Rectal smooth muscle tissue (tissue), 1 donor: ENCODE measurements around the gene OMG.
"Not testable (repeated sequence)": the region's sequence is repeated elsewhere in the genome, so short reads cannot be mapped to it uniquely, and the experiment has no call there.

ENCODE experiments used
- H3K27ac ChIP-seq: one replicate; pipeline ENCODE4 v1.7.0; 2013; ENCODE audit warnings: low read depth, low read length, inconsistent platforms
- H3K27me3 ChIP-seq: one replicate; pipeline ENCODE4 v1.7.0; 2013; ENCODE audit warnings: low read length; ENCODE audit not compliant: control insufficient read depth, insufficient read depth
- H3K36me3 ChIP-seq: one replicate; pipeline ENCODE4 v1.7.0; 2013; ENCODE audit warnings: low read length; ENCODE audit not compliant: control insufficient read depth, insufficient read depth
- H3K4me1 ChIP-seq: one replicate; pipeline ENCODE4 v1.7.0; 2013; ENCODE audit warnings: low read length; ENCODE audit not compliant: control insufficient read depth, insufficient read depth
- H3K4me3 ChIP-seq: one replicate; pipeline ENCODE4 v1.7.0; 2013; ENCODE audit warnings: low read length
- H3K9ac ChIP-seq: one replicate; pipeline ENCODE4 v1.7.0; 2013; ENCODE audit warnings: low read length

Gene OMG, protein sequence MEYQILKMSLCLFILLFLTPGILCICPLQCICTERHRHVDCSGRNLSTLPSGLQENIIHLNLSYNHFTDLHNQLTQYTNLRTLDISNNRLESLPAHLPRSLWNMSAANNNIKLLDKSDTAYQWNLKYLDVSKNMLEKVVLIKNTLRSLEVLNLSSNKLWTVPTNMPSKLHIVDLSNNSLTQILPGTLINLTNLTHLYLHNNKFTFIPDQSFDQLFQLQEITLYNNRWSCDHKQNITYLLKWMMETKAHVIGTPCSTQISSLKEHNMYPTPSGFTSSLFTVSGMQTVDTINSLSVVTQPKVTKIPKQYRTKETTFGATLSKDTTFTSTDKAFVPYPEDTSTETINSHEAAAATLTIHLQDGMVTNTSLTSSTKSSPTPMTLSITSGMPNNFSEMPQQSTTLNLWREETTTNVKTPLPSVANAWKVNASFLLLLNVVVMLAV

DNA sequence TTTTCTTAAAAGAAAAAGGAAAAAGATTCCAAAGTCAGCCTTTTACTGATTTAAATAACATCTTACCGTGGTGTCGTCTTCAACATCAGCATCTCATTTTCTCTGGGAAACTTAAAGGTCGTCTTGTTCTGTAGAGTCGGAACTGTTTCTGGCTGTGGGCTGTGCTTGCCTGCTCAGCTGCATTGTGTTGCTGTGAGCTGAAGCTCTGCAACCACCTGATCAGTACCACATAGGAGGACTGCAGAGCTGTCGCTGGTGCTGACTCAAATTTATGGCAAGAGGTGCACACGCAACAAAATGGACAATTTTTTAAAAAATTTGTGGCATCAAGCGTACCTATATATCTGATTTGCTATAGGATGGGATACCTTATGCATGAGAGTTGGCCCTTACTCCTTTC, at the start of gene OMG:
Gene OMG (minus strand): TSS at position 150 of the 400 bp plus-strand sequence. CDS start 908 bp downstream, outside the sequence.
- H3K36me3 ChIP-seq, result no peaks in the 10 kb centered on the region
- H3K27ac ChIP-seq, result no peak within 1 kb of the TSS
- no peak within 1 kb of the TSS for H3K4me3 ChIP-seq
- no peak within 1 kb of the TSS for H3K9ac ChIP-seq
- no peaks in the 10 kb centered on the region for H3K27me3 ChIP-seq
- H3K4me1 ChIP-seq, result no peaks in the 10 kb centered on the region

DNA sequence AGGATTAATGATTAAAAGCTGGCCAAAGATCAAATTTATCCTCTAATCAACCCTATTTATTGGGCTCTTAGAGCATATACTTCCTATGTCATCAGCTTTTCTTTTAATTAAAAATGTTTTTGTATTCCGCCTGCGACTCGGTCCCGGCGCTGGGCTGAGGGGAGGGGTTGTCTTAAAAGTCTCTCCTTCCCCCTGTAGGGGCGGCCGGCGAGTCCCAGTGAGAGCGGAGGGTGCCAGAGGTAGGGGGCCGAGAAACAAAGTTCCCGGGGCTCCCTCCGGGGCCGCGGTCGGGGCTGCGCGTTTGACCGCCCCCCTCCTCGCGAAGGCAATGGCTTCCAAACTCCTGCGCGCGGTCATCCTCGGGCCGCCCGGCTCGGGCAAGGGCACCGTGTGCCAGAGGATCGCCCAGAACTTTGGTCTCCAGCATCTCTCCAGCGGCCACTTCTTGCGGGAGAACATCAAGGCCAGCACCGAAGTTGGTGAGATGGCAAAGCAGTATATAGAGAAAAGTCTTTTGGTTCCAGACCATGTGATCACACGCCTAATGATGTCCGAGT, 48.2 kb upstream of the OMG start:
- H3K27ac ChIP-seq, H3K4me1 ChIP-seq, H3K4me3 ChIP-seq, H3K36me3 ChIP-seq, H3K9ac ChIP-seq, H3K27me3 ChIP-seq: not testable (repeated sequence)

DNA sequence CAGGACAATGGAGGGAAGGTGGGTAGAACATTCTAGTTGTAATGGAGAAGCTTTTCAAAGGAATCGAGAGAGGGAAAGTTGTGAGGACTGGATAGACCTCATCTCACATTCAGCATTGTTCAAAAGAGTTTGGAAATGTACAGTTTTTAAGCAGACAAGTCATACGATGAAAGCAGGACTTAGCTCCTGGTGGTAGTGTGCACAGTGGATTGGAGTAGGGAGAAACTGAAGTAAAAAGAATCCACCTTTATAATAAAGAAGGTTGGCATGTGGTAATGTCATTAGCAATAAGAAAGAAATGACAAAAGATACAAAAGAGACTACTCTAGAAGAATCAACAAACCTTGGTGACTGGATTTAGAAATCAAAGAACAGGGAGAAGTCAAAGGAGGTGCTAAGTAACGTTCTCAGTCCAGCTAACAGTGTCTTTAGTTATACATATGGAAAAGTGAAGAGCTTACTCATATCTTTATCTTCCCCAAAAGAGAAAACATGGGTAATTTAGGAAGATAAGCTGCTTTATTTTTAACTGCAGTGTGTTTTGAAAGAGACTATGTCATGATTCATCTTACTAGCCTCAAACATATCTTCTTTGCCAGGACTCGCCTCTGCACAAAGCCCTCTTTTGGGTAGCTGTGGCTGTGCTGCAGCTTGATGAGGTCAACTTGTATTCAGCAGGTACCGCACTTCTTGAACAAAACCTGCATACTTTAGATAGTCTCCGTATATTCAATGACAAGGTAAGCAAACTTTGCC, 43.0 kb upstream of the OMG start:
- H3K9ac ChIP-seq, result no peak overlapping the region

DNA sequence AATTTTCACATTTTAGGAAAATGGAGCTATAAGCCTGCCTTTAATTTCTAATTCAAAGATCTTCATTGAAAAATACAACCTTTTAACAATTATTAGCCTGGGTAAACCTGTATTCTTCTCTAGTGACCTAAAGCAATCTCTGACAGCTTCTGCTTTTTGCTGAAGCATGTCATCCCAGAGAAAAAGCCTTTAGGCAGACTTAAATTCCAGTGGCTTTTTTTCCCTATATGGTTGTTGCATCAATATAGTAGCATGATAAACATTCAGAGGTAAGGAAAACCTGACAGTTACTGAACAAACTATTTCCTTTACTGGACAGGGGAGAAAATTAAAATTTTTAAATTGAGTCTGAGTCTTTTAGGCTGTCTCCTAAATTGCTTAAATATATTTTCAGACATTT, 32.2 kb upstream of the OMG start:
- H3K36me3 ChIP-seq, result peaks cover 5% of the 10 kb centered on the region
- no peak overlapping the region for H3K9ac ChIP-seq
- H3K27me3 ChIP-seq, result no peaks in the 10 kb centered on the region
- no peaks in the 10 kb centered on the region for H3K4me1 ChIP-seq
- H3K4me3 ChIP-seq, result no peak overlapping the region
- no peak overlapping the region for H3K27ac ChIP-seq

More for the DNA sequence above, 43.0 kb upstream of the OMG start:
- H3K27ac ChIP-seq, result no peak overlapping the region
- no peak overlapping the region for H3K4me3 ChIP-seq
- no peaks in the 10 kb centered on the region for H3K4me1 ChIP-seq
- peaks cover 5% of the 10 kb centered on the region for H3K36me3 ChIP-seq
- H3K27me3 ChIP-seq, result no peaks in the 10 kb centered on the region

DNA sequence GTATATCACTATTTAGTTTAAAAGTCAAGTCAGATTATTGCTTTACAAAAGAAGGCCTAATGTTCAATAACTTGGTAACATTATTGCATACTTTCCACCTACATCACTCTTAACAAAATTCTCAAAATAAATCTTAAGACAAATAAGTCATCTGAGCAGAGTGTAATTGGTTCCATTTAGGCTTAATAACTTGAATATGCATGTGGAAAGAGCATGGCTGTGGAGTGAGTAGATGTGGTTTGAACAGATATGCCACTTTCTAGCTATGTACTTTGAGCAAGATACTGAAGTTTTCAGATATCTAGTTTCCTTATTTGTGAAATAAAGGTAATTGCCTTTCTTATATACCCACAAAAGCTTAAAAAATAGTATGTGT, 31.1 kb upstream of the OMG start:
- Histone ChIP-seq H3K27me3 (no peaks in the 10 kb centered on the region), H3K4me3 (no peak overlapping the region), H3K4me1 (no peaks in the 10 kb centered on the region), H3K9ac (no peak overlapping the region), H3K36me3 (peaks cover 5% of the 10 kb centered on the region), H3K27ac (no peak overlapping the region)

DNA sequence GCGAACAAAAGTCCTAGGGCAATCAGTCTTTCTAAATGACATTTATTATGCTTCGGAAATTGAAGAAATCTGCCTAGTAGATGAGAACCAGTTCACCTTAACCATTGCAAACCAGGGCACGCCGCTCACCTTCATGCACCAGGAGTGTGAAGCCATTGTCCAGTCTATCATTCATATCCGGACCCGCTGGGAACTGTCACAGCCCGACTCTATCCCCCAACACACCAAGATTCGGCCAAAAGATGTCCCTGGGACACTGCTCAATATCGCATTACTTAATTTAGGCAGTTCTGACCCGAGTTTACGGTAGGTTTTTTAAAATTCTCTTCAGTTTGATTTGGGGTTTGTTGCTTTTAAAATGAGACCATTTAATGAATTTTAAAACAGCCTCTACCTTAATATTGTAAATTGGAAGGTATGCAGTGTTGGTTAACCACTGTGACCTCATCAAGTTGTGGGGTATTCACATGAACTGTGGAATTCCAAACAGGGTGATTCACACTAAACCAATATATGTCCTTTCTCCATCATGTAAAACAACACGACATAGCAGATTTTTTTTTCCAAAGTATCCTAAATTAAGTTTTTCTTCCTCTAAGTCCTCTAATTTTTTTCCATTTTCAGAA, 30.6 kb upstream of the OMG start:
- H3K9ac ChIP-seq, result no peak overlapping the region
- no peak overlapping the region for H3K4me3 ChIP-seq
- no peaks in the 10 kb centered on the region for H3K27me3 ChIP-seq
- no peak overlapping the region for H3K27ac ChIP-seq
- no peaks in the 10 kb centered on the region for H3K4me1 ChIP-seq
- H3K36me3 ChIP-seq, result peaks cover 5% of the 10 kb centered on the region

DNA sequence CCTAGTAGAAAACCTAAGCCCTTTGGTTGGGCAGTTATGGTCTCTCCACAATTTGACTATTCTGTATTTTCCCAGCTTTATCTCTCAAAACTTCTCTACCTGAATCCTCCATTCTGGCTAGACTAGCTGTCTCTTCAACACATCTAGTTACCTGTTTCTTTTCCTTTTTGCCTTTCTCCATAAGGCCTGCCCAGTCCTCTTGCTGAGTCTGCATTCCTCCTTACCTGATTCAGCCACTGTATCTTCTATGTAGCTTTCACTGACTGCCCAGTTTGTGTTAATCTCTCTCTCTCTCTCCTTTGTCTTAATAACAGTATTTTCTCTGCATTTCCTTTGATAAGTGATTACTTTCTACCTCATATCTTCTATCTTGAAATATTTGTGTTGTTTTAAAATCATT, 26.5 kb upstream of the OMG start:
- H3K4me3 ChIP-seq, result no peak overlapping the region

DNA sequence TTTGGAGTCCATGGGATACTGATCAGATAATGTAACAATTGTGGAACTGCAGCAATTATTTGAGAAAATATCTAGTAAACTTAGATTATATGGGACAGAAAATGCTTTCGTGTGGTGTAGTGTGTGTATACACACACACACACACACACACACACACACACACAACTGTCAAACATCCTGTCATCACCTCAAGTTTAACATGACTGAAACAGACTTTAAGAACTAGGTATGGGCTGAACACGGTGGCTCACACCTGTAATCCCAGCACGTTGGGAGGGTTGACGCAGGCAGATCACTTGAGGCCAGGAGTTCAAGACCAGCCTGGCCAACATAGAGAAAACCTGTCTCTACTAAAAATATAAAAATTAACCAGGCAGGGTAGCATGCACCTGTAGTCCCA, 24.9 kb upstream of the OMG start:
- no peaks in the 10 kb centered on the region for H3K4me1 ChIP-seq
- no peaks in the 10 kb centered on the region for H3K27me3 ChIP-seq
- no peak overlapping the region for H3K9ac ChIP-seq
- H3K36me3 ChIP-seq, result peaks cover 5% of the 10 kb centered on the region
- H3K27ac ChIP-seq, result no peak overlapping the region
- no peak overlapping the region for H3K4me3 ChIP-seq

More for the DNA sequence above, 26.5 kb upstream of the OMG start:
- no peaks in the 10 kb centered on the region for H3K4me1 ChIP-seq
- no peak overlapping the region for H3K9ac ChIP-seq
- no peaks in the 10 kb centered on the region for H3K27me3 ChIP-seq
- H3K36me3 ChIP-seq, result peaks cover 5% of the 10 kb centered on the region
- H3K27ac ChIP-seq, result no peak overlapping the region

DNA sequence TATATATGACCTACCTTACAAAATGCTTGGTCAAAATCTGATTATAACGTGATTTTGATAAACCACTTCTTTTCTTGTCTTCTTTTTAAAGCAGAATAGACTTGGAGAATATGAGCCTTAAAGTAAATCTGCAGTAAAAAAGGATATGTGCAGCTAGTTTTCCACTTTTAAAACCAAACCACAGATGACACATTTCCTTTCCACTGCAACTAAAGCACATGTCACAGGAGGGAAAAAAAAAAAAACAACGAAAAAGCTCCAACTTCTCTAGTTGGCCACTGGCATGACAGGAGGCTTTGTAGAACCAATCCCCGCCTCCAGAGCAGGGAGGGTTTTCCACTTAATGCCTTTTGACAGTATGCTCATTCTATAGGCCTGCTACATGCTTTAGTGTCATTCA, 24.4 kb upstream of the OMG start, which contains the start of gene EVI2A:
Gene EVI2A (minus strand): TSS at position 142 of the 400 bp plus-strand sequence. CDS start 2,609 bp downstream, outside the sequence.
- H3K27ac ChIP-seq, result no peak within 1 kb of the TSS
- peak within 1 kb of the TSS; percentile 20 for H3K4me3 ChIP-seq
- H3K36me3 ChIP-seq, result peaks cover 5% of the 10 kb centered on the region
- H3K9ac ChIP-seq, result peak within 1 kb of the TSS; percentile 41
- no peaks in the 10 kb centered on the region for H3K4me1 ChIP-seq
- H3K27me3 ChIP-seq, result no peaks in the 10 kb centered on the region

DNA sequence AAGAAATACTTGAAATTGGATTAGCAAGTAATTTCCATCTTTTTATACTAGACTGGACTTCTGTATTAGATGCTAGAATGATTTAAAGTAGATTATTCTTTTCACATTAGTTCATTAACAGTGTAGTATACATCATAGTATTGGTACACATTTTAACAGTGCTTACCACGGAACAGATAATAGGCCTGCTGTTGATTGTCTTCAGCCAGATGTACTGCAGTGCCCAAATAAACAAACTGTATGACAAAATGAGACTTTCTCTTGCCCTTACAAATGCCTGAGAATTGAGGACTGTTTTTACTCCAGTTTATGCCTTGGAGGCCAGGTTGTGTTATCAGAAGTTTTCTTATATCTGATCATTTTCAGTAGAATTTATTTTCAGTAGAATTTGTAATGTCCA, 23.8 kb upstream of the OMG start:
- H3K27me3 ChIP-seq, result no peaks in the 10 kb centered on the region
- H3K4me3 ChIP-seq, result peak overlapping the region; percentile 20
- no peaks in the 10 kb centered on the region for H3K36me3 ChIP-seq
- H3K9ac ChIP-seq, result no peak overlapping the region
- H3K27ac ChIP-seq, result no peak overlapping the region
- H3K4me1 ChIP-seq, result no peaks in the 10 kb centered on the region

DNA sequence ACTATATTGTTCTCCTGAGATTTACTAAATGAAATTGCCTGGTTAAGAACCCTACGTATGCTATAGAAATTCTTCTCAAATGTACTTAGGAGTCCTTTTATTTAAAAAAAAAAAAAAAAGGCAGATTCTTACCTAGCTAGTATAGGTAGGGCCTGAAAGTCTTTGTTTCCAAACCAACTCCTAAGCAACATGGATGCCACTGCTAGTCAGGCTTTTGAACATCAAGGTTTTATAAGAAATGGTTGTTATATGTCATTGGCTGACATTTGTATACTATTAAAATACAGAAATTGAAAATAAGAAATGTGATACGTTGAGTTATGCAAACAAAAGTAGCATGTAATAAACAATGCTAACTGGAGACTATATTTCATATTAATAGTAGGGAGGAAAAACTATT, 23.2 kb upstream of the OMG start:
- Histone ChIP-seq H3K4me3 (no peak overlapping the region), H3K27ac (no peak overlapping the region), H3K9ac (no peak overlapping the region), H3K4me1 (no peaks in the 10 kb centered on the region), H3K36me3 (no peaks in the 10 kb centered on the region), H3K27me3 (no peaks in the 10 kb centered on the region)
